K562 treated with DMSO at 1 percent for 4 hours (cell line): ENCODE data around the gene PRLHR. TPM values are rescaled to one million over a fixed set of nuclear protein-coding genes. Genes with fewer than 3 reads are reported as not detected.

Experiments
- total RNA-seq: library from RNA; unstranded; fragments of 300-600 nt; gene quantifications from 2 replicates; pipeline ENCODE4 v1.2.3, GENCODE V29; 2022; ENCODE audit not compliant: insufficient read depth

The PRLHR gene
- not detected in 2 replicates for total RNA-seq

DNA sequence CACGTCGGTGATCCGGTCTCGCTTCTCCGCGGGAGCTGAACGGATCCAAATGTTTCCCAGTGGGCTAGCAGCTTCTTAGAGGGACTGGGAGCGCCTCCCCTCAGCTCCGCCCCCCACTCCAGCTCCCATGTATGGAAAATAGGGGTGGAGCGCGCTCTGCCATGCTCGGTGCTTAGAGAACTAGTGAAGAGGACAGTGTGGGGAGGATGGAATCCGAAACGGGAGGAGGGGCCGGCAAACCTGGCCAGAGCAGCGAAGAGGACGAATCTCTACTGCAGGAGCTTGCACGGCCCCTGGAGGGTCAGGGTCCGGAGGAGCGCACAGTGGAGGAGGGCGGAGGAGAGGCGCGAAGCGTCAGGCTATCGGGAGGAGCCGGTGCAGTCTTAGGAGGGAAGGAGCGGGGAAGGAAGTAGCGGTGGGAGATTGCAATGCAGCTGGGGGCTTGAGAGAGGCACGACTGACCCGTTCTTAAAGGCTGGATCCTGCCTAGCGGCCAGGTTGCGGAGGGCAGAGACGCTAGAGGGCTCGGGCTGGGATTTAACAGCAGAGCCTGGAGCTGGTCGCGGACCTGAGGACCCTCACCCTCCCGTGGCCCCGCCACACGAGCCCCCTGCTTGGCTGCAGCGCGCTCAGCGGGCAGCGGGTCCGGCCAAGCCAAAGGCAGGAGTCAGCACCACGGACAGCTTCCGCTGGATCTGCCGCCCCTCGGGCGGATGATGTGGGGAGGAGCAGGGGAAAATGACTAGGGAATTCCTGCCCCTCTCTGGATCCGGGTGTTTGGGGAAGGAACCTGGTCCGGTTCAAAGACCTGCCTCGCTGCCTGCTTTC, at the start of gene PRLHR:
Gene PRLHR, minus strand, starts transcription at position 51 of the 828 bp plus-strand sequence. CDS start 404 bp downstream, outside the sequence.

Other genes with a start within 250 kb of the PRLHR start
- 2.9 and 4.8 TPM in 2 replicates for gene CACUL1, start 159.3 kb upstream of the PRLHR start, total RNA-seq